Measurements from ENCODE around the gene MAPK8IP2.

The MAPK8IP2 gene

DNA sequence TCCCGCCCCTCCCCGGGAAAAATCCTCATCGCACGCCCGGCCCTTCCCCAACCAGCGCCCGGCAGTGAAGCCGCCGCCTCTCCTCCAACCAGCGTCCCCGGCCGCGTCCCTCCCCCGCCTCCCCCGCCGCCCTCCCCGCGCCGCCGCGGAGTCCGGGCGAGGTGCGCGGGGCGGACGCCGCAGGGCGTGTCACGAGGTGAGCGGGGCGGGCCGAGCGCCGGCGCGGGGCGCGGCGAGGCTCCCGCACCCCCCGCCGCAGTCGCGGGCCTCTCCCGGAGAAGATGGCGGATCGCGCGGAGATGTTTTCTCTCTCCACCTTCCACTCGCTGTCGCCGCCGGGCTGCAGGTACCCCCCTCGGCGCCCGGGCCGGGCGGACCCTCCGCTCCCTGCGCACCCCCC, at the start of gene MAPK8IP2:
MAPK8IP2 (plus strand) TSS at position 256 of the 400 bp plus-strand sequence; CDS start at position 282, 26 bp downstream.
- no peak for DNase-seq (ENCODE audit: low read depth)

DNA sequence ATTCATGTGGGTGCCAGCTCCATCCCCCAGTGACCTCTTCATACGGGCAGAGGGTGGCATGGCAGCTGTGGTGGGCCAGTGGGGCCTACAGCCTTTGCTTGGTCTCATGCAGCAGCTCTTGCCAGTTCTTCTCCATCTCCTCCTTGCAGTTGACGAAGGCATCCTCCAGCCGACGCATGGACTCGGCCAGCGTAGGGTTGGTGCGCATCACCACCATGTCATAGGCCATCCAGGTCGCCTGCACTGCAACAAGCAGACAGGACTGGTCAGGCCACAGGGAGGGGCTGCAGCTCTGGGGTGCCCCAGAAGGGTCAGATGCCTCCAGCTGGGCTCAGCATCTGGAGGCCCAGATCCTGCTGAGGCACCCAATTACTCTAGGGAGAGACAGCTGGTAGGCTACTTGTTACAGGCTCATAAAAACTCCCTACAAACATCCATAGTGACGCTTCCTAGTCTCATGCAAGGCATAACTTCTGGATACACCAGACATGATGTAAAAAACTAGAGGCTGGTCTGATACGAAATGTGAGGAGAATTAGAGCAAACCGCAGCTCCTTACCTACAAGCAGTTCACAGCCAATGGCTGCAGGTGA, 49.3 kb upstream of the MAPK8IP2 start:
- DNase-seq (ENCODE audit: low read depth) = no peak

DNA sequence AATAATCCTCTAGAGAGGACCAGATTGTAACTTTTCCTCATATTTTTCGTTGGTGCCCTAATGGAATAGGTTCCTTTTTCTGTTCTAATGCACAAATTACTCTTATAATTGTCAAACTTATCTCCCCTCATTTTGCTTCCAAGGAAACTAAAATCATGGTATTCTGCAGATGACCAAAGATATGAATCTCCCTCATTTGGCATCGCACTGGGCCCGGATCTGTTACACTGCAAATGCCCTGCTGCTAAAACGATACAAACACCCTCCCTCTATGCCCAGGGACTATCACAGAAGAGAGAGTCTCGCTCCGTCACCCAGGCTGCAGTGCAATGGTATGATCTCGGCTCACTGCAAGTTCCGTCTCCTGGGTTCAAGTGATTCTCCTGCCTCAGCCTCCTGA, 47.3 kb upstream of the MAPK8IP2 start:
- DNase-seq (ENCODE audit: low read depth) = no peak

DNA sequence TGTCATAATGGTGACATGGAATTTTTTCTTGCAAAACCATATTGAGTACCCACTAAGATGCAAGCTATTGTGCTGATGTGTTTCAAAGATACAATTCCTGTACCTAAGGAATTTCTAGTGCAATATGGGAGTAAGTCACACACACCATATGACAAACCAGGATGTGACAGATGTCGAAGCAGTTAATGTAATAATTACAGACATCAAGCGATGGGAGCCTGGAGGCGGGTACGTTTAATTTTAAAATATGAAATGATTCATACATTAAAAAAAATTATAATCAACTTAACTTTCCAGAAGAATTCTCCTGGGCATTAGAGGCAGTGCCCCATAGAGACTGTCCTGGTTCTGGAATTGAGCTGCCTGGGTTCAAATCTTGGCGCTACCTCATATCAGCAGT, 43.9 kb upstream of the MAPK8IP2 start:
- no peak for DNase-seq (ENCODE audit: low read depth)

DNA sequence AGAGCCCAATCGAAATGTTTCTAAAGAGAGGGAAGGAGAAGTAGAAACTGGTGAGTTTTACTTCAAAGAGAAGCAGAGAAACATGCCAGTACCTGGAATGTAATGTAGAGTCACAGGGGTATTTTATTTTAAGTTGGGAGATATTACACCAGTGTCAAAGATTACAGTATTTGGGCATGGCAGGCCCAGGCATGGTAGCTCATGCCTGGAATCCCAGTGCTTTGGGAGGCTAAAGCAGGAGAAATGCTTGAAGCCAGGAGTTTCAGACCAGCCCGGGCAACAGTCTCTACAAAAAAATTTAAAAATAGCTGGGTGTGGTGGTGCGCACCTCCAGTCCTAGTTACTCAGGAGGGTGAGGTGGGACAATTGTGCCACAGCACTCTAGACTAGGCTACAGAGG, 40.6 kb upstream of the MAPK8IP2 start:
- DNase-seq (ENCODE audit: low read depth) = no peak

DNA sequence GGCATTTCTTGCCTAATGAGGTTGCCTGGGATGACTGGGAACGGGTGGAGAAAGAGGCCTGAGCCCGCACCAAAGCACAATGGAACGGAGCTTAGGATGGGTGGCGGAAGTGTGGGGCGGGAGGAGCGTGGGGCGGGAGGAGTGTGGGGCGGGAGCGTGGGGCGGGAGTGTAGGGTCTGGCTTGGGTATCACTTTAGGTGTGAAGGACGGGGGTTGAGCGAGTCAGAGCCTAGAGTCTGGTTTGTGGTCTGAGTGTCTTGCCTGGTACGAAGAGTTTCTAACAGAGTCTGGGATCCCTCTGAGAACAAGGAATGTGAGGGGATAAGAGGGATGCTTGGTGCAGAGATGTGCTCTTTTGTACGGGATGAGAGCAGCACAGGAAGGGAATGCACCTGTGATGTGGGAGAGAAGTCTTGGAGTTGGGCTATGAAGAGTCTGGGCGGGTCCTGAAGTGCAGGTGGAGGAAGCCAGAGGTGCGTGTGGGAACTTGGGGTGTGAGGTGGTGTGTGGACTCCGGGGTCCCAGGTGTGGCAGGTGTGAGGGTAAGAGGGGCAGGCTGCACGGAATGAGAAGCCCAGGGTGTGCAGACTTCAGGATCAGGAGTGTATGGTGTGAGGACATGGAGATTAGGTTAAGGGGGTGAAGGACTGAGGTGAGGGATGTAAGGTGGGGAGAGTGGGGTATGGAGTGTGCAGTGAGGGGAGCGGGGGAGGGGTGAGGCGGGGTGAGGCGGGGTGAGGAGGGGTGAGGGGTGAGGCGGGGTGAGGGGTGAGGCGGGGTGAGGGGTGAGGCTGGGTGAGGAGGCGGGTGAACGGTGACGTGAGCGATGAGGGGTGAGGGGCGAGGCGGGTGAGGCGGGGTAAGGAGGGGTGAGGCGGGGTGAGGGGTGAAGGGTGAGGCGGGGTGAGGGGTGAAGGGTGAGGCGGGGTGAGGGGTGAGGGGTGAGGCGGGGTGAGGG, 38.9 kb upstream of the MAPK8IP2 start:
- DNase-seq (ENCODE audit: low read depth) = no peak

DNA sequence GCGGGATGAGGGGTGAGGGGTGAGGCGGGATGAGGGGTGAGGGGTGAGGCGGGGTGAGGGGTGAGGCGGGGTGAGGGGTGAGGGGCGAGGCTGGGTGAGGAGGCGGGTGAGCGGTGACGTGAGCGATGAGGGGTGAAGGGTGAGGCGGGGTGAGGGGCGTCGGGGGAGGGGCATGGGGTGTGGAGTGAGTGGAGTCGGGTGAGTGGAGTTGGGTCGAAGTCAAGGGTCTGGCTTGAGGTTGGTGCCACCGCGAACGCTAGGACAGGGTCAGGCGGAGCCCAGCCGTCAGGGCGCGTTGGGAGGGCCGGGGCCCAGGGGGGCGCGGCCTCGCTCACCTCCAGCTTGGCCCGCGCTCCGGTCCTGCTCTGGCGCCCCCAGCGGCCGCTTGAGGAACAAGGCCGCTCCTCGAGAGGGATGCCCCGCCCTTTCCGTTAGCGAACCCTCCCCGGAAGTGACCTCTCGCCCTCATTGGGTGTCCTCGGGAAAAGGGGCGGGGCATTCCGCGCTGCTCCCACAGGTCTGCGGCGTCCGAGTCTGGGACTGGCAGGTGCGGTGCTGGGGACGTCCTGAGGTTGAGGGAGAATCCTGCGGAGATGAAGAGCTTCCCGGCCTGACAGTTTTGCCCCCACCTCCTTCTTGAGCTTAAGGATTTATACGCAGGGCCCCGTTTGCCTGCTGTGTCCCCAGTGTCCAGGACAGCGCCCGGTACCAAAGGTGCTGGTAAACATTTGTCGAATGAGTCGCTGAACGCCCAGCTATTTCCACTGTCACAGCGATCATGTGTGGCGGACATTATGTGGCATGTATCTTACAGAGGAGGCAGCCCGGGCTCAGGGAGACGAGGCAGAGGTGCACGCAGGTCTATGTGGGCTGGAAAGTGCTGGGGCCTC, 37.8 kb upstream of the MAPK8IP2 start, which contains the start of gene SYCE3:
SYCE3 (minus strand) TSS at position 397 of the 890 bp plus-strand sequence. CDS start 6,514 bp downstream, outside the sequence.
- peak; percentile 69 for DNase-seq (ENCODE audit: low read depth)

DNA sequence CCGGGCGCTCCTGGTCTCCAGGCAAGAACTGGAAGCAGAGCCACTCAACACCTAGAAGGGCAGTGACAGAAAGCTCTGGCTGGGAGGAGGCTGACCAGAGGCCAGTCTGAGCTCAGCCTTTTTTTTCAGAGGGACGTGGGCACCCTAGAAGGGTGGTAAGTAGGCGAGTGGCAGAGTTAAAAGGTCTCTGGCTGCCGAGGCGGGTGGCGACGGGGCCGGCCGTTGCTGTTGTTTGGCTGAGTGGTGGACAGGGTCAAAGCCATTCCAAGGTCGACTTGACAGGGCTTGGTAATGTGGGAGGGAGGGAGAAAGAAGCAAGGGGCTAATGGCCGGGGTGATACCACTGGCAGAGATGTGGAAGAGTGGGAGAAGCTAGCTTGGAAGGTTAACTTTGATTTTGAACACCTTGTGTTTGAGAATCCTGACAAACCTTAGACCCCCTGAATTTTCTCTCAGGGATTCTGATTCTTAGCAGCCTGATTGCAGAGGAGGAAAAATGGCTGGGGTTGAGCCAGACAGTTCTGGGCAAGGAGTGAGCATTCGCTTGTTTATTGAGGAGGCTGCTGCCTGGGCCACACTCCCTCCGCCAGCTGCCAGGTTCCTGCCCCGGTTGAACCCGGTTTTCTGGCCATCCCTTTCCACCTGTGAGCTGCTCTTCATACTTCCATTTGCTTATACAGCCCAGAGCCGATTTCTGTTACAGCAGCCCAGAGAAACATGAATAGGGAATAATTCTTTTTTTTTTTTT, 37.0 kb upstream of the MAPK8IP2 start:
- no peak for DNase-seq (ENCODE audit: low read depth)

DNA sequence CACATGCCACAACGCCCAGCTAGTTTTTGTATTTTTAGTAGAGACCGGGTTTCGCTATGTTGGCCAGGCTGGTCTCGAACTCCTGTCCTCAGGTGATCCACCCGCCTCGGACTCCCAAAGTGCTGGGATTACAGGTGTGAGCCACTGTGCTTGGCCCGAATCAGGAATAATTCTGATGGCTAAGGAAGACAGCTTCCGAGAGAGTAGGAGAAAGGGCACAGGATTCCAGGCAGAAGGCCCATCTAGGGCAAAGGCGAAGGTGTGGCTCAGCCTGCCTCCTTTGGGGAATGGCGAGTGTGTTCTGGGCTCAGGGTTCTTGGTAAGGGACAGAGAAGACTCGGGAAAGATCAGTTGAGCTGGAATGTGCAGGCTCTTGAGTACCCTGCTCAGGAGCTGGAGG, 36.3 kb upstream of the MAPK8IP2 start:
- no peak for DNase-seq (ENCODE audit: low read depth)

DNA sequence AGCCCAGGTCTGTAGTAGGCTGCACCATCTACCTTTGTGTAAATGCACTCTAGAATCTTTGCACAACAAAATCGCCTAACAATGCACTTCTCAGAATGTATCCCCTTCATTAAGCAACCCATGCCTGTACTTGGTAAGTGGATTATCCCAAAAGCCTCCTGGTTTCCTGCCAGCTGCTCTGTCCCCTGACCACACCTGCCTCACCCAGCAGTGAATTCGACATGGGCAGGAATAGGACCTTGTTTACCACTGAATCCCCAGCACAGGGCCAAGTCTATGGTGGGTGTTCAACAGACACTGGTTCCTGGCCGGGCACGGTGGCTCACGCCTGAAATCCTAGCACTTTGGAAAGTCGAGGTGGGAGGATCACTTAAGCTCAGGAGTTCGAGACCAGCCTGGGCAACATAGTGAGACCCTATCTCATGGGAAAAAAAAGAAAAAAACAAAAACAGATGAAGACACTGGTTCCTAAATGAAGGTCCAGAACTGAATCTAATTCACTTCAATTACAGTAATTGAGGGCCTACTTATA, 32.8 kb upstream of the MAPK8IP2 start:
- no peak for DNase-seq (ENCODE audit: low read depth)

DNA sequence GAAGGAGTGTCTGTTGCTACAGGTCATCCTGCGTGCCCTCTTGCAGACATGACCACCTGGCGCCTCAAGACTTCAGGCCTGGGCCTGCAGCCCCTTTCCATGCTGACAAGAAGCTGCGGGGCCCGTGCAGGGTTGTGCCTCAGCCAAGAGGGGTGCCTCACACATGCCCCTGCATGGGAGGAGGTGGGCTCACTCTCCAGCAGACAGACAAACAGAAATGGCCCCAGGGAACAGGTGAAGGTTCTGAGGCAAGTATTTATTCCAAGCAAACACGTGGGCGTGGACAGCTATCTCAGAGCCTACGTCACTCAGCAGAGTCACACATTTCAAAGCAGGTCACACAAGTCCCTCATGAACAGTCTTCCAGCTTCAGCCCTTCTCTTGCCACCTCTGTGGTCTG, 32.0 kb upstream of the MAPK8IP2 start:
- DNase-seq (ENCODE audit: low read depth) = no peak

DNA sequence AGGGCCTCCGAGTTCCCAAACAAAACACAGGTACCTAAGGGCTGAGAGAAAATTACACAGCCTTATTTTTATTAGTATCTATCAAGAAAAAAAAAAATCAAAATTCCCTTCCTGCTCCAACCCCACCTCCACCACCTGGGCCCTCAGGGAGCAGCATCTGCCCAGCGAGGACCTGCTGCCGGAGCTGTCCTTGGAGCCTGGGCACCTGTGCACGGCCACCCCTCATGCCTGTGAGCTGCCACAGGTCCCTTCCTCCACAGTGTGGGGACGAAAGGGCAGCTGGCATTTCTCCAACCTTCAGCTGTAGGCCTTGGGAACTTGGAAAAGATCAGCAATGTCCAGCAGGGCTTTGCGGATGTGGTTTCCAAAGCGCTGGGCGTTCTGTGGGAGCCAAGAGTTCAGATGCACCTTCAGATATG, 31.5 kb upstream of the MAPK8IP2 start:
- DNase-seq (ENCODE audit: low read depth) = no peak

DNA sequence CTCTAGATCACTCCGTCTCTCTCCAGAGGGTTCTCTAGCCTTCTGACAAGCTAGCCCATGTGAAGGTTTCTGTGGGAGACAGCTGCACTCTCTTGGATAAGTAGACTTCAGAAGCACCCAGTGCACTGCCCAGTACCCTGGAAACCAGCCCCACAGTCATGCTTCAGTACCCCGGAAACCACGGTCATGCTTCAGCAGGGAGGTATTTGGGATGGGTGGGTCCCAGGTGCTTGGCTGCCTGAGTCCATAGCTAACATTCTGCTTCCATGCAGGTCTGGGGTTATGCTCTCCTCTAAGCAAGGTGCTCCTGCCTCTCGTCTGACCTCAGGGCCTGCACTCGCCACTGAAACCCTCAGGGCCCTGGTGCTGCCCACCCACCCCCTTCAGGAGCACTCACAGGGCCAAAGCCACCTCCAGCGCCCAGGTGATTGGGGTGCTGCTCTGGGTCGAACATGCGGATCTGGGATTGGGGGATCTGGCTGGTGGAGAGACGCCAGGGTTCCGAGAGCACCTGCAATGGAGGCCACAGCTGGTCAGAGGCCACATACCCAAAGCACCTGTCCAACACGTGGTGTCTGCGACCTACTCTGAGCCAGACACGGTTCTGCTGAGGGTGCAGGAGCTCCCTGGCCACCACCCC, 30.6 kb upstream of the MAPK8IP2 start:
- no peak for DNase-seq (ENCODE audit: low read depth)

DNA sequence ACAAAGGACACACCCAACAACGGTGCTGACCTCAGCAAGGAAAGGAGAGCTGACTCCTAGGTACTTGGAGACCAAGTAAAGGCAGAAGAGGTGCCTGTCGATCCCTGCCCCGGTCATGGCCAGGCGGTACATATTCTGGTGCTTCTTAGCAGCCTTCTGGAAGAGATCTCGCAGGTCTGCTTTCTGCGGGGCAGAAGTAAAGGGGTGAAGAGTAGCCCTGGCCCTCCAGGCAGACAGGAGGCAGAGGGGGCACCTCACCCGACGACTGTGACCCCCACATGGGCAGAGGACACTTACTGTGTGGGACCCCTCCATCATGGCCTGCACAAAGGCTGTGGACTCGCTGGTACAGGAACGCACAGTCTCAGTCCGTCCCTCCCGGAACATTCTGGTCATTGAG, 29.7 kb upstream of the MAPK8IP2 start:
- DNase-seq (ENCODE audit: low read depth) = no peak

DNA sequence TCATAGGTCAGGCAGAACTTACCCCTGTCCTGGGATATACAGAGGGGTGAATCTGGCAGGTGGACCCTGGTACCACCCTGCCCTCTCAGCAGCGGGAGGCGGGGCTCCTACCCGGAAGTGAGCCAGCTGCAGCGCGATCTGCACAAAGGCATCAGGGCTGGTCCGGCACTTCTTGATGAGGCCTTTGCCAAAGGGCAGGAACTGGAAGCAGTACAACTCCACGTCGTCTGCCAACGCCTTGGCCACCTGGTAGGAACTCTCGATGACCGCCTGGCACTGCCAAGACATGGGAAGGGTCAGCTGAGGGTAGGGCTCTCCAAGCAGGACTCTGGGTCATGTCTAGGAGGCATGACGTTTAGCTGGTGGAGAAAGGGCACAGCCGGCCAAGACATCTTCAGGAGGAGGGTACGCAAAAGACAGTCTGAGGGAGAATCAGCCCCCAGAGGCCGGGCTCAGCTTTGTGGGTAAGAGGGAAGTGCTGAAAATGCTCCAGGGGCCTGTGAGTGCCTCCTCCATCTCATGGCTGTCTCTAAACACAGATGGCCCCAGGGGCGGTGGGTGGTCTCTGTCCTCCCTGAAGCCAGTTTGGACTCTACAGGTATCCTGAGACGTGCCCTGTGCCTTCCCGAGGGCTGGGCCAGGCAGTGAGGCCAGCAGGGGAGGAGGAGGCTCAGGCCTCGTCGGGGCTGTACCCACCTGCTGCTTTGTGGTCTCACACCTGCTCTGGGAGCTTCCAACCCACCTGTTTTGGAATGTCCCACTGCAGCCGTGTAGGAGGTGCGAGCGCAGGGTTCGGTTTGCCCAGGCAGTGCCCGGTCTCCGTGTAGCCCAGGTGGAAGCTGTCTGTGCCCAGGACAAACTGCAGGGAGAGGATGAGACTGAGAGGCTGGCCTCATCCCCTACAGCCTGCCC, 29.1 kb upstream of the MAPK8IP2 start:
- DNase-seq (ENCODE audit: low read depth) = no peak

DNA sequence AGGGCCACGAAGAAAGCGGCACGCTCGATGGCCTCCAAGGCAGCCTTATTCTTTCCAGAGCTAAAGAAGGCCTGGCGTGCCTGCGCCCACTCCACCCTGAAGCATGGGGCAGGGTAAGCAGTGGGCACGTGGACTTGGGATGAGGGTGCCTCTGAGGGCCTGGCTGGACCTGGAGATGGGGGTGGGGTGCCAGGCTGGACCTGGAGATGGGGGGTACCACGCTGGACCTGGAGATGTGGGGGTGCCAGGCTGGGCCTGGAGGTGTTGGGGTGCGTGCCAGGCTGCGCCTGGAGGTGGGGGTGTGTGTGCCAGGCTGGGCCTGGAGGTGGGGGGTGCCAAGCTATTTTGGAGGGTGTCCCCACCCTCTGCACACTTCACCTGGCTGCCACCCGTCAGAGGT, 27.6 kb upstream of the MAPK8IP2 start:
- no peak for DNase-seq (ENCODE audit: low read depth)

DNA sequence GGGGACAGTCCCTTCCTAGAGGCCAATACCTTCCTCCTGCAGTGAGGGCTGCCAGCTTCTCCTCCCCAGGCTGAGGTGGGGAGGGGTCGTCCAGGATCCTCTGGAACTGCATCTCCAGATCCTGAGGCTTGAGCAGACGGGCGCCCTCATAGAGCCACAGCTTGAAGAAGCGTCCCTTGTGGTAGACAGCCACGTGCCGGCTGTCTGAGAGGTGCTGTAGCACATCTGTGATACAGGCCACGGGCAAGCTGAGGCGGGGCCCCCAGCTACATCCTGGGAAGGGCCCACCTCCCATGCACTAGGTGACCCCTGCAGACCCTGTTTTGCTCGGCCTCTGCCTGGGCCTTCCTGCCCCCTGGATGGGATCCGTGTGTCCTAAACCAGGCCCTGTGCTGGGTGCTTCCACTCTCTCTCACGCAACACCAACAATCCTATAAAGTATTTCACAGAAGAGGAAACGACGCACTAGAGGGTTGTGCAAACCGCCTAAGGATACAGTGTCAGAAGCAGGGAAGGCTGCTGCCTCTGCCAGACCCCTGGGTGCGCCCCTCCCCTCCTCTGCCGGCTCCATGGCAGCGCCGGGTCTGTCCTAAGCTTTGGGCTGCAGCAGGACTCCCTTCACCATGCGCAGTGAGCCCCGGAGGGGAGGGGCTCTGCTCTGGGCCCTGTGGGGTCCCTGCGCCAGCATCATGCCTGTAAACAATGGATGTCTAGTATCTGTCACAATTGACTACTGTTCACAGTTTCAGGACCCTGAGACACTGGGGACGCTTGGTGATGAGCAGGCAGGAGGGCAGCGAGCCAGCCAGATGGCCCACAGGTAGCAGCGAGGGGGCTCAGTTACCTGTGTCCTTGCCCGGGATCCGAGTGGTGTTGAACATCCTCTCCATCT, 26.9 kb upstream of the MAPK8IP2 start:
- no peak for DNase-seq (ENCODE audit: low read depth)

DNA sequence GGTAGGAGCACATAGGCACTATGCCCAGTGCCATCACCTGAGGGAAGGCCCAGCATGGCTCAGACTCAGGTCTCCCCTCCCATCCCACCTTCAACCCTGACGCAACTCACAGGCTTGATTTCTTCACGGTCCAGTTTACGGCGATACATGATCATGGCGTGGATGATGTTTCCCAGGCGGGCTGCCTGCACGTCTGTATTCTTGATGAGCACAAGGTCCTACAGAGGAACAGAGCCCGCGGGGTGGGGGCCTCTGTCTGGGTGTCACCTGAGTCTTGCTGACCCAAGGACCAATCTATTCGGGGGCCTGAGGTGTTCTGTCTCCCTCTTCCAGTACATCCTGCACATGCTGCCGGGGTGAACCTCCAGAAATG, 26.2 kb upstream of the MAPK8IP2 start:
- no peak for DNase-seq (ENCODE audit: low read depth)
